Neural progenitor cell (in vitro differentiated cells): ENCODE results near the gene NTRK3.

Source experiments
- EZH2 ChIP-seq: fragments of 200-600 bp; sonication (generic); IDR thresholded peaks from 2 replicates; pipeline ENCODE4 v1.6.1; 2017; ENCODE audit warnings: antibody characterized with exemption, mild to moderate bottlenecking, moderate library complexity
- EZH2phosphoT487 ChIP-seq: fragments of 200-600 bp; sonication (generic); IDR thresholded peaks from 2 replicates; pipeline ENCODE4 v1.6.1; 2017; ENCODE audit warnings: antibody characterized with exemption
- TF ChIP-seq, protein P1 (sequence below): fragments of 200-600 bp; sonication (generic); IDR thresholded peaks from 2 replicates; pipeline ENCODE4 v1.5.1; 2017; ENCODE audit warnings: antibody characterized with exemption, mild to moderate bottlenecking

DNA sequence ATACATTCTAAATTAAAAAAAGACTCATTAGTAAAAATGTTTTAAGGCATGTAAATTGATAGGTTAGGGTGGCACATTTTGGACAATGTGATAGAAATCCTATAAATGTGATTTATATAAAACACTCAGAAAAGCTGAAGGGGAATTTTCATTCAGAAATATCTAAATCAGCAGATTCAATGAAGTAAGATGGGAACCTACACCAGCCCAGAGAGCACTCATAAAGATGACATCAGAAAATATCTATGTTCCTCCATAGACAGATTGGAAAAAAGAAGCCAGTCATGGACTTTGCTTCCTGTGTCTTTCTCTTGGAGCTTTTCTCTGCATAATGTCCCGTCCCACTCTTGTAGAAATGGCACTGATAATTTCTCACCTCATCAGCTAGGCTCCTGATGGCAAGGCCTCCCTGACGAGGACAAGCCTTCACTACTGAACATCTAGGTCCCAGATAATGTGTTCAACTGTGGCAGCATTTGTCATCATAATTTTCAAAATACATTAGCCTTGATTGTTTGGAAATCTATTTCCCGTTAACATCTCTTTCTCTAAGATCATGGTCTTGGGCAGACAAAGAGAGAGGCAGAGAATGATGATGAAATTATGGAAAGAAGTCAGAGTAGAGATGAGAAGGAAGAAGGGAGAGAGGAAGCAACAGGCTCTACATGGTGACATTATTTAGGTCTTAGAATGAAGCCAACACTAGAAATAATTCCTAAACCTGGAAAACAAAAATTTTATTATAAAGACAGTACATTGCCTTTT, 354.4 kb downstream of the NTRK3 start:
- TF ChIP-seq, protein P1, sequence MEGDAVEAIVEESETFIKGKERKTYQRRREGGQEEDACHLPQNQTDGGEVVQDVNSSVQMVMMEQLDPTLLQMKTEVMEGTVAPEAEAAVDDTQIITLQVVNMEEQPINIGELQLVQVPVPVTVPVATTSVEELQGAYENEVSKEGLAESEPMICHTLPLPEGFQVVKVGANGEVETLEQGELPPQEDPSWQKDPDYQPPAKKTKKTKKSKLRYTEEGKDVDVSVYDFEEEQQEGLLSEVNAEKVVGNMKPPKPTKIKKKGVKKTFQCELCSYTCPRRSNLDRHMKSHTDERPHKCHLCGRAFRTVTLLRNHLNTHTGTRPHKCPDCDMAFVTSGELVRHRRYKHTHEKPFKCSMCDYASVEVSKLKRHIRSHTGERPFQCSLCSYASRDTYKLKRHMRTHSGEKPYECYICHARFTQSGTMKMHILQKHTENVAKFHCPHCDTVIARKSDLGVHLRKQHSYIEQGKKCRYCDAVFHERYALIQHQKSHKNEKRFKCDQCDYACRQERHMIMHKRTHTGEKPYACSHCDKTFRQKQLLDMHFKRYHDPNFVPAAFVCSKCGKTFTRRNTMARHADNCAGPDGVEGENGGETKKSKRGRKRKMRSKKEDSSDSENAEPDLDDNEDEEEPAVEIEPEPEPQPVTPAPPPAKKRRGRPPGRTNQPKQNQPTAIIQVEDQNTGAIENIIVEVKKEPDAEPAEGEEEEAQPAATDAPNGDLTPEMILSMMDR, result no peak
- TF ChIP-seq EZH2, result no peak
- no peak for TF ChIP-seq EZH2phosphoT487
